Stimulated activated CD8-positive, alpha-beta memory T cell treated with anti-CD3 and anti-CD28 coated beads, Interleukin-4, amount 100 ng/mL, for 1 hour (primary cell): ENCODE measurements around the gene PCNT.
"Not testable (repeated sequence)": the region's sequence is repeated elsewhere in the genome, so short reads cannot be mapped to it uniquely, and the experiment has no call there.

Source experiments
- DNase-seq, 2 donors: peaks; one replicate each; pipeline ENCODE4 v3.0.0-alpha.2; 2020; ENCODE audit warnings: low read depth in 2 of 2, low spot score in 1 of 2

PCNT gene

GRCh38 chr21:46304437-46304836, 19.5 kb upstream of the PCNT start:
- DNase-seq = no peak

- DNase-seq = no peak
Measured at GRCh38 chr21:46304955-46305354, 19.0 kb upstream of the PCNT start.

GRCh38 chr21:46307625-46308024, 16.3 kb upstream of the PCNT start:
- no peak for DNase-seq

- no peak for DNase-seq
Measured at GRCh38 chr21:46308431-46308830, 15.5 kb upstream of the PCNT start.

- DNase-seq = not testable (repeated sequence)
Measured at GRCh38 chr21:46310260-46310659, 13.7 kb upstream of the PCNT start.

- DNase-seq = no peak
Measured at GRCh38 chr21:46311568-46311967, 12.4 kb upstream of the PCNT start.

GRCh38 chr21:46312949-46313348, 11.0 kb upstream of the PCNT start:
- DNase-seq = no peak

- DNase-seq = no peak
Measured at GRCh38 chr21:46314441-46315020, 9.4 kb upstream of the PCNT start.

- DNase-seq = no peak
Measured at GRCh38 chr21:46316708-46317324, 7.1 kb upstream of the PCNT start.

- no peak for DNase-seq
Measured at GRCh38 chr21:46317710-46318463, 6.1 kb upstream of the PCNT start.

- no peak for DNase-seq
Measured at GRCh38 chr21:46318464-46318845, 5.5 kb upstream of the PCNT start.

- no peak for DNase-seq
Measured at GRCh38 chr21:46319186-46319585, 4.8 kb upstream of the PCNT start.

- no peak for DNase-seq
Measured at GRCh38 chr21:46320331-46320801, 3.6 kb upstream of the PCNT start.

- DNase-seq = no peak
Measured at GRCh38 chr21:46322351-46323226, 1.4 kb upstream of the PCNT start.

GRCh38 chr21:46323227-46323709, 688 bp upstream of the PCNT start:
- no peak for DNase-seq

- peak; percentile 76 to 79 for DNase-seq
Measured at GRCh38 chr21:46324390-46325072, 575 bp downstream of the PCNT start.

- DNase-seq = peak in 1 of 2 donors; percentile 4
Measured at GRCh38 chr21:46325073-46325912, 1.3 kb downstream of the PCNT start.

GRCh38 chr21:46326110-46326703, 2.3 kb downstream of the PCNT start:
- no peak for DNase-seq

- no peak for DNase-seq
Measured at GRCh38 chr21:46327711-46328110, 3.8 kb downstream of the PCNT start.
